H54 (cell line): ENCODE results near the gene TMEM38A.
"Not testable (repeated sequence)": the region's sequence is repeated elsewhere in the genome, so short reads cannot be mapped to it uniquely, and the experiment has no call there.

Experiments used
- DNase-seq: peaks from one replicate; pipeline ENCODE4 v3.0.0; 2011; ENCODE audit warnings: low spot score, mixed read lengths; ENCODE audit not compliant: insufficient read length
- FAIRE-seq: peaks from 3 replicates; lab custom pipeline; 2011; peaks lifted over from hg19 to GRCh38; lab: Jason Lieb, UNC
- POLR2A ChIP-seq: IDR thresholded peaks from 2 replicates; pipeline ENCODE4 v1.6.1; 2011; ENCODE audit warnings: low read depth, mild to moderate bottlenecking, low read length

TMEM38A gene

GRCh38 chr19:16652854-16653253 is 8.1 kb upstream of the TMEM38A start:
- no peak for TF ChIP-seq POLR2A
- no peak for FAIRE-seq

GRCh38 chr19:16654140-16654539 is 6.8 kb upstream of the TMEM38A start:
- TF ChIP-seq POLR2A = no peak
- DNase-seq (no peak), FAIRE-seq (no peak)

More at GRCh38 chr19:16652854-16653253, 8.1 kb upstream of the TMEM38A start:
- DNase-seq = no peak

- FAIRE-seq (no peak), DNase-seq (no peak)
- TF ChIP-seq POLR2A = no peak
These were observed 6.3 kb upstream of the TMEM38A start for GRCh38 chr19:16654627-16655026.

- no peak for TF ChIP-seq POLR2A
These were observed 5.2 kb upstream of the TMEM38A start for GRCh38 chr19:16655727-16656126.

GRCh38 chr19:16657384-16657783 is 3.6 kb upstream of the TMEM38A start:
- no peak for FAIRE-seq
- no peak for TF ChIP-seq POLR2A
- DNase-seq = no peak

More at GRCh38 chr19:16655727-16656126, 5.2 kb upstream of the TMEM38A start:
- DNase-seq (no peak), FAIRE-seq (no peak)

GRCh38 chr19:16659464-16659831 is 1.5 kb upstream of the TMEM38A start:
- no peak for FAIRE-seq
- no peak for DNase-seq
- TF ChIP-seq POLR2A = no peak

- DNase-seq (peak; percentile 97), FAIRE-seq (peak; percentile 93)
- peak; percentile 63 for TF ChIP-seq POLR2A
These were observed 869 bp upstream of the TMEM38A start, which contains the start of gene SMIM7 for GRCh38 chr19:16659832-16660708. Gene SMIM7 (minus strand): TSS chr19:16660144. CDS start chr19:16660110, 34 bp downstream.

GRCh38 chr19:16661480-16662034 is 618 bp downstream of the TMEM38A start:
- DNase-seq (no peak), FAIRE-seq (no peak)
- no peak for TF ChIP-seq POLR2A

GRCh38 chr19:16668176-16668575 is 7.2 kb downstream of the TMEM38A start:
- no peak for FAIRE-seq
- no peak for DNase-seq
- no peak for TF ChIP-seq POLR2A

GRCh38 chr19:16668702-16669101 is 7.8 kb downstream of the TMEM38A start:
- not testable (repeated sequence) for FAIRE-seq, DNase-seq

- FAIRE-seq (no peak), DNase-seq (no peak)
- no peak for TF ChIP-seq POLR2A
These were observed 9.4 kb downstream of the TMEM38A start for GRCh38 chr19:16670291-16670690.

- FAIRE-seq (no peak), DNase-seq (no peak)
- no peak for TF ChIP-seq POLR2A
These were observed 10.8 kb downstream of the TMEM38A start for GRCh38 chr19:16671652-16672274.

- no peak for TF ChIP-seq POLR2A
- FAIRE-seq (no peak), DNase-seq (no peak)
These were observed 12.3 kb downstream of the TMEM38A start for GRCh38 chr19:16673231-16673630.

- DNase-seq, FAIRE-seq: not testable (repeated sequence)
These were observed 12.9 kb downstream of the TMEM38A start for GRCh38 chr19:16673839-16674238.
